Measurements from ENCODE around the gene LAMC1. TPM values are rescaled to one million over a fixed set of nuclear protein-coding genes. Genes with fewer than 3 reads are reported as not detected.
A peak's percentile ranks its signal among the peaks of the same experiment; 100 is the strongest.

Gene LAMC1
- total RNA-seq, 2 donors from 2014 or later = 60.7 to 96.6 TPM

- 35 to 37% methylated on average over 3 of the region's 3 CpGs for WGBS, 2 donors
- Histone ChIP-seq H3K36me3 (replicated peaks in 1 of 2; ENCODE audit: insufficient read depth in 1 of 2, low read depth in 2 of 2) (no peaks in the 10 kb centered on the region), H3K4me1 (peaks cover 9% of the 10 kb centered on the region), H3K4me3 (no peak overlapping the region), H3K27me3 (no peaks in the 10 kb centered on the region), H3K27ac (peak overlapping the region in 1 of 4 donors; percentile 43), H3K9me3 (no peaks in the 10 kb centered on the region)
- no peak for ATAC-seq
- TF ChIP-seq POLR2A (IDR thresholded peaks at IDR 0.05) = no peak
- TF ChIP-seq, protein P1, sequence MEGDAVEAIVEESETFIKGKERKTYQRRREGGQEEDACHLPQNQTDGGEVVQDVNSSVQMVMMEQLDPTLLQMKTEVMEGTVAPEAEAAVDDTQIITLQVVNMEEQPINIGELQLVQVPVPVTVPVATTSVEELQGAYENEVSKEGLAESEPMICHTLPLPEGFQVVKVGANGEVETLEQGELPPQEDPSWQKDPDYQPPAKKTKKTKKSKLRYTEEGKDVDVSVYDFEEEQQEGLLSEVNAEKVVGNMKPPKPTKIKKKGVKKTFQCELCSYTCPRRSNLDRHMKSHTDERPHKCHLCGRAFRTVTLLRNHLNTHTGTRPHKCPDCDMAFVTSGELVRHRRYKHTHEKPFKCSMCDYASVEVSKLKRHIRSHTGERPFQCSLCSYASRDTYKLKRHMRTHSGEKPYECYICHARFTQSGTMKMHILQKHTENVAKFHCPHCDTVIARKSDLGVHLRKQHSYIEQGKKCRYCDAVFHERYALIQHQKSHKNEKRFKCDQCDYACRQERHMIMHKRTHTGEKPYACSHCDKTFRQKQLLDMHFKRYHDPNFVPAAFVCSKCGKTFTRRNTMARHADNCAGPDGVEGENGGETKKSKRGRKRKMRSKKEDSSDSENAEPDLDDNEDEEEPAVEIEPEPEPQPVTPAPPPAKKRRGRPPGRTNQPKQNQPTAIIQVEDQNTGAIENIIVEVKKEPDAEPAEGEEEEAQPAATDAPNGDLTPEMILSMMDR (IDR thresholded peaks at IDR 0.05) = no peak
- intact Hi-C loops (cut with DNase I) = no loop called here
- no peak for DNase-seq
Observed at GRCh38 chr1:183002797-183003196, 20.4 kb upstream of the LAMC1 start.

- ATAC-seq (no peak), DNase-seq (peak in 1 of 4 donors; percentile 7)
- H3K27ac ChIP-seq = peak overlapping the region in 1 of 4 donors; percentile 38
- TF ChIP-seq POLR2A (IDR thresholded peaks at IDR 0.05) = no peak
- TF ChIP-seq, protein P1 (IDR thresholded peaks at IDR 0.05) = no peak
- 35 to 38% methylated on average over 4 of the region's 4 CpGs for WGBS, 2 donors
- intact Hi-C loops (cut with DNase I) = no loop called here
- H3K9me3 ChIP-seq = no peaks in the 10 kb centered on the region
- H3K4me1 ChIP-seq = peaks cover 9% of the 10 kb centered on the region
- H3K27me3 ChIP-seq = no peaks in the 10 kb centered on the region
- no peak overlapping the region for H3K4me3 ChIP-seq
- H3K36me3 ChIP-seq (replicated peaks in 1 of 2; ENCODE audit: insufficient read depth in 1 of 2, low read depth in 2 of 2) = no peaks in the 10 kb centered on the region
Observed at GRCh38 chr1:183003203-183003602, 20.0 kb upstream of the LAMC1 start.

DNA sequence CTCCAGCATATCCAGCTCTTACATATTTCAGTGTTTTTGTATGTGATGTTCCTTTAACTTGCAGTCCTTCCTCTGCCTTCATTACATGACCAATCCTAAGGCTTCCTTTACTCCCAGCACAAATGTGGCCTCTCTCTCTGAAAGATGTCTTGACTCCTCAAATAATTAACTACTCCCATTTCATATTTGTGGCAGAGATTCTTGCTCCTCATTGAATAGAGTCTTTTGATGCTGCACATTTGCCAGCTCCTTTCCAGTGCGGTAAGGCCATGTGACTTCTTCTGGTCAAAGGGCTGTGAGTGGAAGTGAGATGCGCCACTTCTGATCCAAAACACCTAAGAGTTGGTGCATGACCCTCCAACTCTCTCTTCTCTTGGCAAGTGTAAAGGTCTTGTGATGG lies 19.1 kb upstream of the LAMC1 start:
- Histone ChIP-seq H3K36me3 (replicated peaks in 1 of 2; ENCODE audit: insufficient read depth in 1 of 2, low read depth in 2 of 2) (no peaks in the 10 kb centered on the region), H3K4me1 (peaks cover 9% of the 10 kb centered on the region), H3K27ac (no peak overlapping the region), H3K9me3 (no peaks in the 10 kb centered on the region), H3K4me3 (no peak overlapping the region), H3K27me3 (no peaks in the 10 kb centered on the region)
- intact Hi-C loops (cut with DNase I) = no loop called here
- WGBS, 2 donors = 88 to 96% methylated on average over 2 of the region's 2 CpGs
- no peak for TF ChIP-seq POLR2A (IDR thresholded peaks at IDR 0.05)
- TF ChIP-seq, protein P1 (IDR thresholded peaks at IDR 0.05) = no peak
- DNase-seq (no peak), ATAC-seq (no peak)

- 71 to 73% methylated on average over 4 of the region's 4 CpGs for WGBS, 2 donors
- ATAC-seq (no peak), DNase-seq (no peak)
- no peaks in the 10 kb centered on the region for H3K27me3 ChIP-seq
- H3K9me3 ChIP-seq = no peaks in the 10 kb centered on the region
- no peaks in the 10 kb centered on the region for H3K4me1 ChIP-seq
- H3K36me3 ChIP-seq (replicated peaks in 1 of 2; ENCODE audit: insufficient read depth in 1 of 2, low read depth in 2 of 2) = no peaks in the 10 kb centered on the region
- no peak for TF ChIP-seq POLR2A (IDR thresholded peaks at IDR 0.05)
- TF ChIP-seq, protein P1 (IDR thresholded peaks at IDR 0.05) = no peak
- intact Hi-C loops (cut with DNase I) = no loop called here
- no peak overlapping the region for H3K4me3 ChIP-seq
- H3K27ac ChIP-seq = no peak overlapping the region
Observed at GRCh38 chr1:183011859-183012258, 11.4 kb upstream of the LAMC1 start.

DNA sequence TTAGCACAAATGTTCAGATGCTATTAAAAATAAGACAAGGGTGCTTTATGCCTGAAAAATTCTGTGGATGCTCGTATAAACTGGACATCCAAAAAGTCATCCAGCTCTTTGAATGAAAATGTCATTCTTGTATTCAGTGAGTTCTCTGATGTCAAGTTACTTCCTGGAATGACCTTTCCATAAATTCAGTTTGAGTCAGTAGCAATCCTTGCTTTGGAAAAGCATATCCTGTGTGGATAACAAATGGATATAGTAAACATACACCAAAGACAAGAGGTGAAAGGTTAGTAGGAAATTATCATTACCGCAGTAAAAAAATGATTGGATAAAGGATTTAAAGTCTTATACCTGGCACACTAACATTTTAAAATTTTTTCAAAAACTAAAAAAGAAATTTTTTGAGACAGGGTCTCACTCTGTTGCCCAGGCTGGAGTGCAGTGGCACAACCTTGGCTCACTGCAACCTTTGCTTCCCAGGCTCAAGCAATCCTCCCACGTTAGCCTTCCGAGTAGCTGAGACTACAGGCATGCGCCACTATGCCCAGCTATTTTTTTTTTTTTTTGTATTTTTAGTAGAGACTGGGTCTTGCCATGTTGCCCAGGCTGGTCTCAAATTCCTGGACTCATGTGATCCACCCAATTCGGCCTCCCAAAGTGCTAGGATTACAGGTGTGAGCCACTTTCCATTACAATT lies 10.8 kb upstream of the LAMC1 start:
- WGBS, 2 donors = 69 to 82% methylated on average over 6 of the region's 6 CpGs
- intact Hi-C loops (cut with DNase I) = no loop called here
- no peak for ATAC-seq

More for the DNA sequence above, 10.8 kb upstream of the LAMC1 start:
- TF ChIP-seq, protein P1 (IDR thresholded peaks at IDR 0.05) = no peak
- TF ChIP-seq POLR2A (IDR thresholded peaks at IDR 0.05) = no peak
- H3K4me1 ChIP-seq = no peaks in the 10 kb centered on the region
- no peak for DNase-seq
- no peaks in the 10 kb centered on the region for H3K9me3 ChIP-seq
- H3K36me3 ChIP-seq (replicated peaks in 1 of 2; ENCODE audit: insufficient read depth in 1 of 2, low read depth in 2 of 2) = no peaks in the 10 kb centered on the region
- H3K4me3 ChIP-seq = no peak overlapping the region
- no peaks in the 10 kb centered on the region for H3K27me3 ChIP-seq
- H3K27ac ChIP-seq = no peak overlapping the region

All from body of pancreas (tissue), 4 donors.